ENCODE data around the gene RASA1.

Gene RASA1

DNA sequence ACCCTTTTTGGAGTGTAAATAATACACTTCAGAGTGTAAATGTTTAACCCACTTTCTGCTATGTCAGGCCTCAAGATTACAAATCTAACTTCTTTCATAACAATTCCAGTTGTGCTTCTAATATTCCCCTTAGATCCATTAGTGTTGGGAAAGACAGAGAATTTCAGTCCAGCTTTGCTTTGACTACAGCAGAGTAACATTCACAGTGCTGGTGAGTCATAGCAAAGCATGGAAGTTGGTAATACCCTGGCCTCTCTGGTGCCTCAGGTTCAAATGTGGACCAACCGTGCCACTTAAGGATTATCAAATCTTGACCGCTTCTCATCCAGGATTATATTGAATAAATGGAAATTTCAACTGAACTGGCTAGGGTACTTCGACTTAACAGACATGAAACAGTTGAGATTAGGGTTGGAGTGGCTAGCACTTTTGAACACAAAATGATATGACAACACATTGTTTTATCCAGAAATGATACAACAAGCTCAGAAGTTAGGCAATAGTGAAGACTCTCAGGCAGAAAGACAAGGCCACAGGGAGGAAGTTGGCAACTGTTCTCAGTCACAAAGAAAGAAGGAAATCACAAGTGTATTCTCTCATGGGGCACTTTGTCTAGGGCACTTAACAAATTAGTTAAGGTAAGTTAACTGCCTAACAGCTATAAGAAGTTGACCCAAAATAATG, 24.4 kb upstream of the RASA1 start:
- no peak for TF ChIP-seq CTCF (IDR thresholded peaks at IDR 0.05; ENCODE audit: low read depth, low read length, missing control alignments)
- H3K4me3 ChIP-seq (ENCODE audit: low read depth, low read length), result no peak overlapping the region
- in situ Hi-C loops (cut with HindIII; ENCODE audit: low sequenced_read_pairs), result no loop called here
- DNase-seq (ENCODE audit: low read depth), result peak; percentile 6

DNA sequence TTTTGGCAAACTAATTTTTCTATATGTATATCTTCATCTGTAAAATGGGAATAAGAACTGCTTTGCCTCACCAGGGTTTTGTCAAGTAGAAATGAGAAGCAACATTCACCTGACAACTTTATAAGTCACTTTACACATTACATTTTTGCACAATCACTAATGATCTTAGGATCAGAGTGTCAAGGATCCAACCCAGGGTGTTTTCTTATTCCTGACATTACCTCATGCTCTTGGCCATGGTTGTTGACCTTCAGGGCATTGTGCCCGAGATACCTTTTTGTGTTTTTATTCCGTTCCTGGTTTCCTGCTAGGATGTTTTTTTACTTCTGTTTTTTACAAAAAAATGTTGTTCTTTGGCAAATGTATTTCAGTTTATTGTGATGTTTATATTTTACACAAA, 22.2 kb upstream of the RASA1 start:
- no peak for TF ChIP-seq CTCF (IDR thresholded peaks at IDR 0.05; ENCODE audit: low read depth, low read length, missing control alignments)
- no peak for DNase-seq (ENCODE audit: low read depth)
- H3K4me3 ChIP-seq (ENCODE audit: low read depth, low read length), result no peak overlapping the region
- in situ Hi-C loops (cut with HindIII; ENCODE audit: low sequenced_read_pairs), result no loop called here

- no peak overlapping the region for H3K4me3 ChIP-seq (ENCODE audit: low read depth, low read length)
- no peak for DNase-seq (ENCODE audit: low read depth)
- TF ChIP-seq CTCF (IDR thresholded peaks at IDR 0.05; ENCODE audit: low read depth, low read length, missing control alignments), result no peak
- in situ Hi-C loops (cut with HindIII; ENCODE audit: low sequenced_read_pairs), result no loop called here
Observed at GRCh38 chr5:87246061-87246460, 21.6 kb upstream of the RASA1 start.

DNA sequence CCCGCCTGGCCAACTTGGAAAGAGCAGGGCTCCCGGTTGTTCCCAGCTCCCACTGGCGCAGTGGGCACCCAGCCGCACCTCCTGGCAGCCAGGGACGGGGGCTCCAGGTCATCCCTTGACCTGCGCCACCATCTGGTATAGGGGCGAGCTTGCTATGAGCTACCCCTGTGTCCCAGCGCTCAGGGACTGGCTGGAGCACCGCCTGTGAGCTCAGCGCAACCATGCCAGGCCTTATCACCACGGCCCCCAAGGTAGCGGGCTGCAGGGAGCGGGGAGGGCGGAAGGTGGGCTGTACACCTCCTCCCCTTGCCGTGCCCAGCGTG, 15.4 kb upstream of the RASA1 start:
- TF ChIP-seq CTCF (IDR thresholded peaks at IDR 0.05; ENCODE audit: low read depth, low read length, missing control alignments), result no peak
- H3K4me3 ChIP-seq (ENCODE audit: low read depth, low read length), result no peak overlapping the region
- in situ Hi-C loops (cut with HindIII; ENCODE audit: low sequenced_read_pairs), result no loop called here
- no peak for DNase-seq (ENCODE audit: low read depth)

GRCh38 chr5:87254035-87254434, 13.6 kb upstream of the RASA1 start:
- no peak for TF ChIP-seq CTCF (IDR thresholded peaks at IDR 0.05; ENCODE audit: low read depth, low read length, missing control alignments)
- no peak for DNase-seq (ENCODE audit: low read depth)
- no peak overlapping the region for H3K4me3 ChIP-seq (ENCODE audit: low read depth, low read length)
- in situ Hi-C loops (cut with HindIII; ENCODE audit: low sequenced_read_pairs), result no loop called here

- TF ChIP-seq CTCF (IDR thresholded peaks at IDR 0.05; ENCODE audit: low read depth, low read length, missing control alignments), result no peak
- no peak overlapping the region for H3K4me3 ChIP-seq (ENCODE audit: low read depth, low read length)
- in situ Hi-C loops (cut with HindIII; ENCODE audit: low sequenced_read_pairs), result no loop called here
- no peak for DNase-seq (ENCODE audit: low read depth)
Observed at GRCh38 chr5:87258507-87258906, 9.2 kb upstream of the RASA1 start.

Data from astrocyte of the cerebellum (primary cell).